Mesenchymal stem cell (in vitro differentiated cells and primary cell): ENCODE results near the gene KRTAP10-2.
"Not testable (repeated sequence)": the region's sequence is repeated elsewhere in the genome, so short reads cannot be mapped to it uniquely, and the experiment has no call there.

Experiments used
- DNase-seq: peaks from one replicate; pipeline ENCODE4 v3.0.0-alpha.2; 2013
- H2AFZ ChIP-seq: one replicate; pipeline ENCODE4 v1.6.1; 2013; ENCODE audit warnings: low read depth, mild to moderate bottlenecking, control low read depth, inconsistent platforms, low read length, moderate library complexity
- H2AK5ac ChIP-seq: 2 replicates; pipeline ENCODE4 v1.6.1; 2013; ENCODE audit warnings: low read length, moderate library complexity, mild to moderate bottlenecking, inconsistent platforms; ENCODE audit not compliant: severe bottlenecking
- H2BK120ac ChIP-seq: one replicate; pipeline ENCODE4 v1.6.1; 2013; ENCODE audit warnings: low read depth, mild to moderate bottlenecking, inconsistent platforms, low read length, moderate library complexity
- H2BK12ac ChIP-seq, 2 experiments: one replicate each; pipeline ENCODE4 v1.6.1; 2013; ENCODE audit warnings: inconsistent platforms in 2 of 2, low read length in 2 of 2, mild to moderate bottlenecking in 2 of 2, moderate library complexity in 2 of 2, control low read depth in 1 of 2
- H2BK15ac ChIP-seq: one replicate; pipeline ENCODE4 v1.6.1; 2013; ENCODE audit warnings: mild to moderate bottlenecking, low read depth, inconsistent platforms; ENCODE audit not compliant: poor library complexity, severe bottlenecking
- H2BK5ac ChIP-seq: 2 replicates; pipeline ENCODE4 v1.6.1; 2013; ENCODE audit warnings: low read depth, mild to moderate bottlenecking, low read length, control low read depth, inconsistent platforms; ENCODE audit not compliant: poor library complexity, severe bottlenecking
- H3K14ac ChIP-seq, 2 experiments: one replicate each; pipeline ENCODE4 v1.6.1; 2013; ENCODE audit warnings: inconsistent platforms in 2 of 2, low read length in 2 of 2, control low read depth in 1 of 2, mild to moderate bottlenecking in 1 of 2, moderate library complexity in 1 of 2
- H3K18ac ChIP-seq, 2 experiments: one replicate each; pipeline ENCODE4 v1.6.1; 2013; ENCODE audit warnings: inconsistent platforms in 2 of 2, low read length in 2 of 2, control low read depth in 1 of 2, low read depth in 1 of 2, mild to moderate bottlenecking in 1 of 2
- H3K23ac ChIP-seq, 2 experiments: one replicate each; pipeline ENCODE4 v1.6.1; 2013; ENCODE audit warnings: inconsistent platforms in 2 of 2, low read length in 2 of 2, mild to moderate bottlenecking in 2 of 2, moderate library complexity in 2 of 2, control low read depth in 1 of 2
- H3K27ac ChIP-seq: 2 replicates; pipeline ENCODE4 v1.5.1; 2013; ENCODE audit warnings: mild to moderate bottlenecking, moderate library complexity, low read length, control low read depth, inconsistent platforms; ENCODE audit not compliant: poor library complexity, severe bottlenecking
- H3K27me3 ChIP-seq, 2 experiments: 2 replicates each; pipeline versions ENCODE4 v1.6.1 to v1.7.0; 2013; ENCODE audit warnings: low read length in 2 of 2, mild to moderate bottlenecking in 2 of 2, moderate library complexity in 2 of 2, control low read depth in 1 of 2, inconsistent platforms in 1 of 2; ENCODE audit not compliant: control insufficient read depth in 1 of 2, insufficient read depth in 1 of 2
- H3K36me3 ChIP-seq, 2 experiments: 2 replicates each; pipeline versions ENCODE4 v1.6.1 to v1.7.0; 2013; ENCODE audit warnings: low read length in 2 of 2, control low read depth in 1 of 2, inconsistent platforms in 1 of 2, low read depth in 1 of 2, mild to moderate bottlenecking in 1 of 2; ENCODE audit not compliant: insufficient read depth in 2 of 2, control insufficient read depth in 1 of 2
- H3K4ac ChIP-seq, 2 experiments: one replicate each; pipeline ENCODE4 v1.6.1; 2013; ENCODE audit warnings: inconsistent platforms in 2 of 2, low read length in 2 of 2, mild to moderate bottlenecking in 2 of 2, moderate library complexity in 2 of 2, control low read depth in 1 of 2, low read depth in 1 of 2
- H3K4me1 ChIP-seq: 2 replicates; pipeline ENCODE4 v1.6.1; 2013; ENCODE audit warnings: low read depth, low read length, control low read depth; ENCODE audit not compliant: control insufficient read depth, insufficient read depth
- H3K4me2 ChIP-seq: 2 replicates; pipeline ENCODE4 v1.6.1; 2013; ENCODE audit warnings: low read length, mild to moderate bottlenecking, inconsistent platforms; ENCODE audit not compliant: poor library complexity, severe bottlenecking
- H3K4me3 ChIP-seq, 2 experiments: 2 replicates each; pipeline versions ENCODE4 v1.5.1 to v1.7.0; 2013; ENCODE audit warnings: low read length in 2 of 2, mild to moderate bottlenecking in 2 of 2, control low read depth in 1 of 2, low read depth in 1 of 2; ENCODE audit not compliant: insufficient read depth in 1 of 2
- H3K79me1 ChIP-seq: replicated peaks from 2 replicates; pipeline ENCODE4 v1.6.1; 2013; ENCODE audit warnings: mild to moderate bottlenecking, control low read depth, low read length, inconsistent platforms; ENCODE audit not compliant: poor library complexity, severe bottlenecking
- H3K9ac ChIP-seq: 2 replicates; pipeline ENCODE4 v1.7.0; 2013; ENCODE audit warnings: mild to moderate bottlenecking, low read length, moderate library complexity
- H3K9me3 ChIP-seq: 2 replicates; pipeline ENCODE4 v1.7.0; 2013; ENCODE audit warnings: mild to moderate bottlenecking, low read length; ENCODE audit not compliant: control insufficient read depth
- H4K8ac ChIP-seq: one replicate; pipeline ENCODE4 v1.6.1; 2013; ENCODE audit warnings: inconsistent platforms, mild to moderate bottlenecking, low read length, moderate library complexity
- H4K91ac ChIP-seq: one replicate; pipeline ENCODE4 v1.6.1; 2013; ENCODE audit warnings: mild to moderate bottlenecking, low read length, inconsistent platforms
- WGBS: methylation state at CpG from one replicate; pipeline ENCODE4 v1.1.7; 2013; ENCODE audit warnings: mixed read lengths; 5-methylcytosine and 5-hydroxymethylcytosine counted together

Gene KRTAP10-2

GRCh38 chr21:44550285-44550684 lies 1.0 kb downstream of the KRTAP10-2 start:
- 74% methylated on average over 17 of the region's 17 CpGs for WGBS

DNA sequence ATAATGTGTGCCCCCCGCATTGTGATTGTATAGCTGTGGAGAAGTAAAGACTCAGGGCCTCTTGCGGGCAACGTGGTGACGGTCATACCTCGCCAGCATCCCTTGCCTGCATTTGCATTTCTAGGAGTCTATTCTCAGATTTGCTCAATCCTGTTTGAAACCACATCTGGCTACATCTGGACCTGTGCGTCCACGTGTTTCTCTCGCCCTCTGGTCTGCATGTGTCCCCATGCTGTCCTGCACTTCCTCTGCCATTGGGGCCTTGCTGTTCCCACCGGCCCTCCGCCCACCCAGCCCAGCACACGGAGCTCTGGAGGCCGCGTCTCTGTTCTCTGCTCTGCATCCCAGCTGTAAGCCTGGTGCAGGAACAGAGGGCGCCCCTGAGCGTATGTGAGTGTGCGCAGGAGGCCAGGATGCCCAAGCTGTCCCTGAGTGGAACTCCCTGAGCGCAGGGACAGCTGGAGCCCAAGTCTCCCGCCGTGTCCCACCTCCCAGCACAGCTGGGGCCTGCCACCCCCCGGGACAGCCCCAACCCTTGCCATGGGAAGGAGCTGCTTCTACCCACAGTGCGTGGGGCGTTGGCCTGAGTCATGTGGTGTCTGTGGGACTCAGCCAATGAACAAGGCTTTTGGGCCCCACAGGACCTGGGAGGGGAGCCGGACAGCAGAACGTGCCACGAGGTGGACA lies 1.6 kb downstream of the KRTAP10-2 start:
- H3K9ac ChIP-seq: no peak overlapping the region
- no peak for DNase-seq
- H3K27me3 ChIP-seq: peaks cover 19 to 44% of the 10 kb centered on the region in 2 experiments
- H2BK5ac ChIP-seq: no peak overlapping the region
- H3K4ac ChIP-seq: no peak overlapping the region
- no peak overlapping the region for H2BK120ac ChIP-seq
- 77% methylated on average over 25 of the region's 25 CpGs for WGBS
- no peak overlapping the region for H3K4me2 ChIP-seq
- H3K23ac ChIP-seq: no peak overlapping the region
- H3K4me1 ChIP-seq: no peaks in the 10 kb centered on the region
- H3K27ac ChIP-seq: no peak overlapping the region
- no peak overlapping the region for H2BK15ac ChIP-seq
- peaks cover 10% of the 10 kb centered on the region for H3K9me3 ChIP-seq
- H2AK5ac ChIP-seq: no peak overlapping the region
- no peak overlapping the region for H2AFZ ChIP-seq
- no peak overlapping the region for H4K91ac ChIP-seq
- H3K4me3 ChIP-seq: no peak overlapping the region
- no peak overlapping the region for H2BK12ac ChIP-seq
- H3K36me3 ChIP-seq: no peaks in the 10 kb centered on the region
- H3K79me1 ChIP-seq: no peaks in the 10 kb centered on the region
- H4K8ac ChIP-seq: no peak overlapping the region
- H3K18ac ChIP-seq: no peak overlapping the region
- H3K14ac ChIP-seq: no peak overlapping the region

More at GRCh38 chr21:44550285-44550684, 1.0 kb downstream of the KRTAP10-2 start:
- H2BK15ac ChIP-seq, H3K36me3 ChIP-seq, H3K23ac ChIP-seq, H3K14ac ChIP-seq, H3K79me1 ChIP-seq, H3K4ac ChIP-seq, H3K4me1 ChIP-seq, H3K18ac ChIP-seq, H2BK5ac ChIP-seq, H3K4me3 ChIP-seq, H4K8ac ChIP-seq, H2BK120ac ChIP-seq, DNase-seq, H2AFZ ChIP-seq, H3K27ac ChIP-seq, H2BK12ac ChIP-seq, H2AK5ac ChIP-seq, H4K91ac ChIP-seq, H3K4me2 ChIP-seq, H3K9ac ChIP-seq: not testable (repeated sequence)
- Histone ChIP-seq H3K27me3 (peaks cover 19 to 50% of the 10 kb centered on the region in 2 experiments), H3K9me3 (peaks cover 10% of the 10 kb centered on the region)

DNA sequence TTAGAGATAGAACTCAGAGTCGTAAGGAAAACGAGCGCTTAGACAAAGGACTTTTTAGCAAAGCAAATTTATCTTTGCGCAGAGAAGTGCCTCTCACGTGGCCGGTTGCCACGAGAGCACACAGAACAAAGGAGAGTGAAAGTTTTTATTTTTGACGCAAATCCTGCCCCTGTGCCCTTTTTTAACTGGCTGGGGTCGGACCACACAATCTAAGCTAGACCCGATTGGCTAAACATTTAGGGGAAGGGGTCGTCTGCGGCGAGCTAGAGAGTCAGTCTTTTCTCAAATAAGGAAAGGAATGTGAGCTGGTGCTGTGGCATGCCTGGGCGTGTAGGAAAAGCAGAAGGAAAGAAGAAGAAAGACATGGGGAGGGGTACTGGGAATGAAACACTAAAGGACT lies 2.4 kb downstream of the KRTAP10-2 start:
- Histone ChIP-seq H2BK12ac (no peak overlapping the region), H4K91ac (no peak overlapping the region), H3K9ac (no peak overlapping the region), H3K4me3 (no peak overlapping the region), H3K4ac (no peak overlapping the region), H2AFZ (no peak overlapping the region), H3K18ac (no peak overlapping the region), H3K4me1 (no peaks in the 10 kb centered on the region), H2BK5ac (no peak overlapping the region), H2BK15ac (no peak overlapping the region), H3K27ac (no peak overlapping the region), H3K79me1 (no peaks in the 10 kb centered on the region), H3K9me3 (peaks cover 10% of the 10 kb centered on the region), H3K4me2 (no peak overlapping the region), H3K36me3 (no peaks in the 10 kb centered on the region), H3K23ac (no peak overlapping the region), H3K27me3 (peaks cover 19 to 41% of the 10 kb centered on the region in 2 experiments), H3K14ac (no peak overlapping the region), H4K8ac (no peak overlapping the region), H2BK120ac (no peak overlapping the region), H2AK5ac (no peak overlapping the region)
- no peak for DNase-seq
- WGBS: 62% methylated on average over 14 of the region's 14 CpGs

DNA sequence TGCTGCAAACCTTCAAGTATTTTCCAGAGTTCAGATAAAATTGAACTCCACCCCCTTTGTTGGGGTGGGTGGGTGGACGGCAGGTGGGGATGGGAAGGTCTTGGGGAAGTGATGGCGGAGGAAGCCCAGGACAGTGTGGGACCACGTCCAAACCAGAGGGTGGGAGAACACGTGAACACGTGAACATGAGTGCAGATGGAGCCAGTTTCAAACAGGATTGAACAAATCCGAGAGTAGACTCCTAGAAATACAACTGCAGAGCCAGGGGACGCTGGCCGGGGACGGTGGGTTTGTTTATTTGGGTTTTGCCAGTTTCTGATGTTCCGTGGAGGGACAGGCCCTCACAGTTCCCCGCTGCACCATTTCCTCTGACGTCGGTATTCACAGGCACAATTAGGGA lies 2.9 kb downstream of the KRTAP10-2 start:
- H3K27me3 ChIP-seq: peaks cover 19 to 37% of the 10 kb centered on the region in 2 experiments

More for the DNA sequence above, 2.9 kb downstream of the KRTAP10-2 start:
- Histone ChIP-seq H3K36me3 (no peaks in the 10 kb centered on the region), H3K27ac (no peak overlapping the region), H3K9ac (no peak overlapping the region), H2BK5ac (no peak overlapping the region), H3K9me3 (peaks cover 13% of the 10 kb centered on the region), H2BK12ac (no peak overlapping the region), H2BK120ac (no peak overlapping the region), H2BK15ac (no peak overlapping the region), H3K18ac (no peak overlapping the region), H2AK5ac (no peak overlapping the region), H4K91ac (no peak overlapping the region), H3K4me1 (no peaks in the 10 kb centered on the region), H3K4me3 (no peak overlapping the region), H2AFZ (no peak overlapping the region), H3K4me2 (no peak overlapping the region), H4K8ac (no peak overlapping the region), H3K14ac (no peak overlapping the region), H3K23ac (no peak overlapping the region), H3K79me1 (no peaks in the 10 kb centered on the region), H3K4ac (no peak overlapping the region)
- no peak for DNase-seq
- 87% methylated on average over 13 of the region's 13 CpGs for WGBS
